Heart right ventricle (tissue), 16 donors: Measurements from ENCODE around the gene TMTC4. TPM values are rescaled to one million over a fixed set of nuclear protein-coding genes. Genes with fewer than 3 reads are reported as not detected.

Experiments used
- ATAC-seq, 8 donors: fragments of 200-7000 bp; cut with Tn5 transposase; one replicate each; pipeline ENCODE4 v1.9.1; 2020; ENCODE audit warnings: mild to moderate bottlenecking in 8 of 8, moderate library complexity in 8 of 8, moderate number of reproducible peaks in 1 of 8
- DNase-seq, 2 donors: peaks; one replicate each; pipeline ENCODE4 v3.0.0-alpha.2; 2020
- H3K27ac ChIP-seq, 10 donors: fragments of 200-600 bp; sonication (generic) in 2 of 10; one replicate each; pipeline versions ENCODE4 v1.5.0 to v1.8.0; 2020 to 2022; ENCODE audit warnings: mild to moderate bottlenecking in 3 of 10
- H3K27me3 ChIP-seq, 7 donors: fragments of 200-600 bp; one replicate each; pipeline ENCODE4 v1.8.0; 2021 to 2022; ENCODE audit warnings: mild to moderate bottlenecking in 2 of 7
- H3K36me3 ChIP-seq, 9 donors: fragments of 200-600 bp; sonication (generic) in 1 of 9; one replicate each; pipeline versions ENCODE4 v1.5.0 to v1.8.0; 2020 to 2022; ENCODE audit warnings: mild to moderate bottlenecking in 2 of 9
- H3K4me1 ChIP-seq, 9 donors: fragments of 200-600 bp; sonication (generic) in 1 of 9; one replicate each; pipeline versions ENCODE4 v1.5.0 to v1.8.0; 2020 to 2022; ENCODE audit warnings: mild to moderate bottlenecking in 4 of 9
- H3K4me3 ChIP-seq, 10 donors: fragments of 200-600 bp; sonication (generic) in 2 of 10; one replicate each; pipeline versions ENCODE4 v1.5.0 to v1.8.0; 2020 to 2022; ENCODE audit warnings: mild to moderate bottlenecking in 7 of 10, moderate library complexity in 2 of 10
- H3K9me3 ChIP-seq, 11 donors: fragments of 200-600 bp in 10 of 11; sonication (generic) in 2 of 11; one replicate each; pipeline versions ENCODE4 v1.5.0 to v1.8.0; 2013 to 2022; ENCODE audit warnings: mild to moderate bottlenecking in 2 of 11, control low read depth in 1 of 11, moderate library complexity in 1 of 11
- CTCF ChIP-seq, 9 donors: fragments of 200-600 bp; sonication (generic) in 2 of 9; IDR thresholded peaks; one replicate each; pipeline versions ENCODE4 v1.5.0 to v1.8.0; 2021 to 2022; ENCODE audit warnings: antibody characterized with exemption in 9 of 9, mild to moderate bottlenecking in 5 of 9, moderate library complexity in 1 of 9
- WGBS, 2 donors: extraction: QIAGEN DNeasy Blood & Tissue Kit; methylation state at CpG; one replicate each; pipeline ENCODE4 v1.1.7; 2013; ENCODE audit warnings: inconsistent platforms in 1 of 2; 5-methylcytosine and 5-hydroxymethylcytosine counted together
- intact Hi-C, 10 donors: fragments of 100-400 bp; cut with DNase I; formaldehyde crosslinking; loops; one replicate each; pipeline versions ENCODE4 v1.11.1 to v1.14.2; 2022
- polyA plus RNA-seq, 2 donors: library from polyadenylated mRNA; stranded (reverse); fragments of 200-250 nt; gene quantifications; one replicate each; pipeline ENCODE4 v1.2.3, GENCODE V29; 2013
- total RNA-seq, 10 donors: library from RNA; stranded (reverse); fragmentation: NEBNext Ultra II Directional in 3 of 10; extraction: Animal tissue kit (Norgen Biotek cat#: 25700) in 3 of 10; gene quantifications; one replicate each; pipeline versions ENCODE4 v1.2.1 to v1.2.4, GENCODE V29; 2021 to 2023
- donor health status: Arrhythmogenic right ventricular cardiomyopathy.
- donor health status: ischemic (EF 13 %, LVEDD 7.1; RV severe dilation, severe dysfunction).
- donor health status: healthy with polysubstance abuse.
- donor health status: DM: no; HTN: yes; CAD: no.
- donor health status: DM: no; HTN: no; CAD: no.
- donor health status: ischemic (EF 25% LVEDD 6.9; RV normal size, moderate dysfunction).
- donor health status: ischemic (EF 25% LVEDD 5.7; RV mildly dilated, moderate dysfunction).
- donor health status: healthy.
- donor health status: DM: yes; HTN: yes; CAD: no.
- donor health status: Ischemic cardiomyopathy.
- donor health status: ischemic (EF 35%, LVEDD 5.7; RV mildly dilated, moderate dysfunction).
- donor health status: nonischemic (EF 11% LVEDD 7.7; RV severe dilation, severe dysfunction).
- donor health status: DM: yes; HTN: yes; CAD: no.
- donor health status: PGD.
- donor health status: ischemic (EF 29% LVEDD 5.4; RV normal size, mild dysfunction).
- donor health status: nonischemic (EF 23%, LVEDD 6.1; RV moderate dilation, normal function).

Gene TMTC4
- total and polyA plus RNA-seq, 12 donors = 2.5 to 9.4 (median 6.0) TPM

- Histone ChIP-seq H3K4me3 (no peak overlapping the region), H3K36me3 (peaks cover 0 to 6% (median 0%) of the 10 kb centered on the region in 9 donors), H3K4me1 (peaks cover 0 to 8% (median 0%) of the 10 kb centered on the region in 9 donors), H3K27me3 (no peaks in the 10 kb centered on the region), H3K9me3 (no peaks in the 10 kb centered on the region), H3K27ac (no peak overlapping the region)
- no peak for TF ChIP-seq CTCF (IDR thresholded peaks at IDR 0.05)
- intact Hi-C loops = no loop called here
- WGBS, 2 donors = 95 to 96% methylated on average over 6 of the region's 6 CpGs
- DNase-seq (no peak), ATAC-seq (no peak)
Measured at GRCh38 chr13:100600461-100600860, 74.1 kb downstream of the TMTC4 start.

- no peaks in the 10 kb centered on the region for H3K9me3 ChIP-seq
- intact Hi-C loops = loop anchor here in 1 of 10 donors (5.0 kb wide), 1 partner anchor 1010 kb away; no protein-coding TSS in a partner anchor
- H3K4me3 ChIP-seq = no peak overlapping the region
Measured at GRCh38 chr13:100597253-100597652, 77.3 kb downstream of the TMTC4 start.

GRCh38 chr13:100596516-100596915 is 78.1 kb downstream of the TMTC4 start:
- intact Hi-C loops = loop anchor here in 1 of 10 donors (5.0 kb wide), 1 partner anchor 1011 kb away; no protein-coding TSS in a partner anchor
- H3K4me3 ChIP-seq = no peak overlapping the region
- no peak for ATAC-seq

More at GRCh38 chr13:100597253-100597652, 77.3 kb downstream of the TMTC4 start:
- DNase-seq = no peak
- H3K27ac ChIP-seq = no peak overlapping the region
- H3K4me1 ChIP-seq = no peaks in the 10 kb centered on the region
- no peak for TF ChIP-seq CTCF (IDR thresholded peaks at IDR 0.05)
- H3K36me3 ChIP-seq = no peaks in the 10 kb centered on the region
- no peak for ATAC-seq
- no peaks in the 10 kb centered on the region for H3K27me3 ChIP-seq
- WGBS, 2 donors = 92 to 95% methylated on average over 4 of the region's 4 CpGs

GRCh38 chr13:100594731-100595130 is 79.9 kb downstream of the TMTC4 start:
- DNase-seq (no peak), ATAC-seq (no peak)
- Histone ChIP-seq H3K9me3 (no peaks in the 10 kb centered on the region), H3K4me1 (no peaks in the 10 kb centered on the region), H3K4me3 (no peak overlapping the region), H3K27ac (no peak overlapping the region), H3K27me3 (no peaks in the 10 kb centered on the region), H3K36me3 (no peaks in the 10 kb centered on the region)
- WGBS, 2 donors = 68 to 78% methylated on average over 4 of the region's 4 CpGs
- peak in 1 of 9 donors; percentile 9 for TF ChIP-seq CTCF (IDR thresholded peaks at IDR 0.05)
- intact Hi-C loops = loop anchor here in 1 of 10 donors (5.0 kb wide), 1 partner anchor 1013 kb away; no protein-coding TSS in a partner anchor

More at GRCh38 chr13:100596516-100596915, 78.1 kb downstream of the TMTC4 start:
- WGBS, 2 donors = 91 to 96% methylated on average over 2 of the region's 2 CpGs
- Histone ChIP-seq H3K27me3 (no peaks in the 10 kb centered on the region), H3K36me3 (no peaks in the 10 kb centered on the region), H3K27ac (no peak overlapping the region), H3K4me1 (no peaks in the 10 kb centered on the region), H3K9me3 (no peaks in the 10 kb centered on the region)
- no peak for TF ChIP-seq CTCF (IDR thresholded peaks at IDR 0.05)
- no peak for DNase-seq
